Suppressor macrophage (primary cell): Measurements from ENCODE around the gene KAZALD1.

Experiments used
- DNase-seq, 4 experiments: peaks; one replicate each; pipeline ENCODE4 v3.0.0-alpha.2; 2020 to 2022

The KAZALD1 gene

DNA sequence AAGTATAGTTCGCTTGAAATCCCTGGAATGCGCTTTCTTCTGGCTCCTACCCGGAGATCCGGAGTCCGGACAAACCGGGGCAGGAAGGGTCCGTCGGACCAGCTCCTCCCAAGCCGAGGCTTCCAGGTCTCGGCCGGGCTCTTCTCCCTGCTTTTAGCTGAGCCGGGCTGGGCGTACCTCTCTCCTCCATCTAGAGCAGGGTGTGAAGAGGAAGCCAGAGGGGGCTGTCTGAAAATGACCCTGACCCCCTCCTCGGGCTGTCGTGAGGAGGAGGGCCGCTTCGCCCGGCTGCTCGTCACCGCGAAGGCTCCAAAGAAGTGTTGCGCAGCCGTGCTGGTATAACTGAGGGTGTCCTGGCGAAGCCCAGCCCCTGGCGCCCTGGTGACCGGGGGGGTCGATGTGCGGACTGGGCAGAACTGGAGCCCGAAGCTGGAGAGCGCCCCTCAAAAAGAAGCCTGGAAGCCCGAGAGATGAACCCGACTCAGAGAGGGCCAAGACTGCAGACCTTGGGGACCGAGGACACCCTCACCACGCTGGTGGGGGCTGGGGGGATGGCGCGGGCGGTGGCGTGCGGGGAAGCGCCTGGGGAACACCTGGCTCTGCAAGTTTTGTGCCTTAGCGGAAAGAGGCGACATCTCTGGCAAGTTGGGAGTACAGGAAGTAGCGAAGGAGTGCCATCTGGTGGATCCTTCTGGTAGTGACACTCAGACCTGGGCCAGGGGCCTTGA, 5.7 kb downstream of the KAZALD1 start:
- peak; percentile 82 to 89 (median 85) for DNase-seq

DNA sequence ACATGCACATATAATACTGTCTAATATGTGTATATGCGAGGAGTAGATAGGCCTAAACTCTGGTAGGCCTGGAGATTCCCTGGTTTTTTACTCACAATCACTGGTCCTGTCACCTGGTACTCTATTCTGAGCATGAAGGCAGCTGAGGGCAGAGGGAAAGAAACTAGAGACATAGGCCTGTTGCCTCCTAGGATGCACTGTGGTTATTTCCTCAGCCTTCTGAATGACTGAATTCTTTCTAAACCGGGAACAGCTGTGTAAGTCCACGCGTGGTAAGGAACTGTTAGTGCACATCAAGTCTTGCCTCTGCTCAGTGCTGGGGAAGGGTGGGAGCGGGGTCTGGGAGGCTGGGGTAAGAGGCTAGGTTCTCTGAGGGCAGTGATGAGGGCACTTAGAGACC, 7.7 kb downstream of the KAZALD1 start:
- DNase-seq, result peak in 1 of 4 experiments; percentile 13

DNA sequence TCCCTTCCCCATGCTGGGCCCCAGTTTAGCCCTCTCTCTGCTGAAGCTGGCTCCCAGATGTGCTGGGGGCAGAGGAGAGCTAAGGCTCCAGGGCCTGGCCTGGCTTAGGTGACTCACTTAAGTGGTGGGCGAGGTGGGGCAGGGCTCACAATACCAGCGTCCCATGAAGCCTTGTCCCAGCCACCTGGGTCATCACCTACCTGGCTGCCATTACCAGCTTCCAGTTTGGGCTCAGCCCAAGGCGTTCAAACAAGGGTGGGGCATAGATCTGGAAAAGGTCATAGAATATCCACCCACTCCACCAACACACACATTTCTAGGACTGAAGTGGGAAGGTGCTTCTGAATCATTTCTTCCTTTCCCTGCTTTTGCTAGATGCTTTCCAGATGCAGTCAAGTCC, 8.3 kb downstream of the KAZALD1 start:
- DNase-seq, result peak in 2 of 4 experiments; percentile 36 to 37

DNA sequence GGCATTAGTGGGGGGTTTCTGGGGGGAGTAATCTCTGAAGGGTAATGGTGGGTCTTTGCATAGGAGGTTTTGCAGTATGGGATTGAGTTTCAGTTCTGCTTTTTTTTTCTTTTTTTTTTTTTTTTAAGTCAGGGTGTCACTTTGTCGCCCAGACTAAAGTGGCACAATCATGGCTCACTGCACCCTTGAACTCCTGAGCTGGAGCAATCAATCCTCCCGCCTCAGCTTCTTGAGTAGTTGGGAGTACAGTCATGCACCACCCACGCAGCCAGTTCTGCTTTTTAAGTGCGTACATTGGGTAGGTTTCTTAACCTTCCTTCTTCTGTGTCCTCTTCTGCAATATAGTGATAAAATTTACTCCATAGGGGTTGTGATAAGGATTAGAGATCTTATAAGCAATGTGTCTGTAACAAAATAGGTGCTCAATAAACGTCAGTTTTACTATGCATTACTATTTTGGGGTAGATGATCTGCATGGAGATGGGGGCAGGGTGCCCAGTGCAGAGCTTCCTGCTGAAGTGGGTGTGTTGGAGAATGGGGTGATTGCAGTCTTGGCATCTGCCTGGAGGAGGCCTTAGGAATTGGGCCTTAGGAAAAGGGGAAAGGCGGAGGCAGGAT, 9.6 kb downstream of the KAZALD1 start:
- DNase-seq, result peak; percentile 97 to 100 (median 98)

DNA sequence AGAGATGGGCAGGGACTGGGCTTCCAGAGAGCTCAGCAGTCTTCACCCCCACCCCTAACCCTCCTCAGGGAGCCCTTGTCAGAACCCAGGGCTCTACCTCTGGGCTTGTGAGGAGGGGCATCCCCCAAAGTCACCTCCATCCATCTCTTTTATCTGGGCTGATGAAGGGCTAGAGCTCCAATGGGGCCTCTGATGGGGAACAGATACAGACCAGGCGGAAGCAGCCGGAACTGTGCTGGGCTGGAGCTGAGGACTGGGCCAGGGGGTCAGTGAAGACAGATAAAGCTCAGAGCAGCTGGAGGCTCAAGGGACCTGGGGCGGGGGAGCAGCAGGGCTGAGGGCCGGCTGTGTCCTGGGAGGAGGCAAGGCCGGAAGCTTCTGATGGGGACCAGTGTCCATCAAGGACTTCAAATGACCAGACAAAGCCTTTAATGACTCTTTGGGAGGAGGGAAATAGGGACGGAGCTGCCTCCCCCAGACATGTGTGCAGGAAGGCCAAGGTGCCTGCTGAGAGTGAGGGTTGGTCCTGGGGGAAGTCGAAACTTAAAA, 10.2 kb downstream of the KAZALD1 start:
- DNase-seq, result no peak

DNA sequence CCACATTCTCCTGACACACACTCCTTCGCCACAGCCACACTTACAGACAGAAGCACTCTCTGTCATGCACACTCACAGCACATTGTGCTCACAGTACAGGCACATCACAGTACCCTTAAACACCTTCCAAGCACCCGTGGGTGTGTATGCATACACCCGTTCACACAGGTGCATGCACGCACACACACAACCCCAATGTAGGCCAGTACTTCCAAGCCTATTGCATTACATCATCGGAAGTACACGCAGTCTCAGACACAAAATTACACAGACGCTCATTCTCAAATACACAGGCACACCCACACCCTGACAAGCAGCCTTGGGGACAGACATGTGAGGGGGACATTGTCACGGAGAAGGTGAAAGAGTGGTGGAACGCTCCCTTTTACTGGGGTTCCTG, 11.1 kb downstream of the KAZALD1 start:
- no peak for DNase-seq

DNA sequence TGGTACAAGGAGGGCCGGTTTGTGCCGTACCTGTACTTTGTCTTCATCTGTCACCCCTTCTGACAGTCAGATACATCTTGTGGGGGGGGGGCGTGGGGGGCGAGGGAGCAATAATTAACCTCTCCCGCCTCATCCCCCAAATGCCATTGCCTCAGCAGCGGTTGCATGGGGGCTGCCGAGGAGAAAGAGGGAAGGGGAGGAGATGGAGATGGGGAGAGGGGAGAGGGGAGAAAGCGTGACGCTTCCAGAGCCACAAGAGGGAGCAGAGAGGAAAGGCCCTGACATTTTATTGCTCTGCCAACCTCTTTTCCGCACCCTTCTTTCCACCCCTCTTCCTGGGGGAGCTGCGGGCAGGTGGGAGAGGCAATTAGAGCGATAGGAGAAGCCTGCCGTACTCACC, 11.8 kb downstream of the KAZALD1 start:
- no peak for DNase-seq

DNA sequence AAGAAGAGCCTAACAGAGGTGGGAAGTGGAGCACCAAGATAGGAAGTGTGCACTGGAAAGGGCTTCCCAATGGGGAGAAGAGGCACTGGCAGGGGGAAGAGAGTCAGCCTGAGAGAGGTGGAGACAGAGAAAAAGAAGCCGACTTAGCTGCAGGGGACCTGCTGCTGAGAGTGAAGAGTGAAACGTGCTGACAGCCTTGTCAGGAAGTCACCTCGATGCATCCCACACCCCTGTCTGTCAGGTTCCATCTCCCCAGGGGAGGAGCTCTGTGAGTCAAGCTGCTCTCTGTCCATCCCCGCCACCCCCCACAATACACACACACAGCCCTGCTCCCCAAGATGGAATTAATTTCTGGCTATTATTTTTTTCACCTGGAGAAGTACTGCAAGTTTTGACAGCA, 14.0 kb downstream of the KAZALD1 start:
- DNase-seq, result no peak

DNA sequence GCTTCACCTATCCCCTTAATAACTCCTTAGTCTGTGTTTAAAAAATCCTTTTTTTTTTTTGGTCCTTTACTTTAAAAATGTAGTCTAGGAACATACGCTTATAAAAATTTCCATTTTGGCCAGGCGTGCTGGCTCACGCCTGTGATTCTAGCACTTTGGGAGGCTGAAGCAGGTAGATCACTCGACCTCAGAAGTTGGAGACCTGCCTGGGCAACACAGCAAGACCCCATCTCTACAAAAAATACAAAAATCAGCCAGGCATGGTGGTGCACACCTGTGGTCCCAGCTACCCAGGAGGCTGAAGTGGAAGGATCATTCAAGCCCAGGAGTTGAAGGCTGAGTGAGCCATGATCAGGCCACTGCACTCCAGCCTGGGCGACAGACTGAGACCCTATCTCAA, 14.8 kb downstream of the KAZALD1 start:
- no peak for DNase-seq

DNA sequence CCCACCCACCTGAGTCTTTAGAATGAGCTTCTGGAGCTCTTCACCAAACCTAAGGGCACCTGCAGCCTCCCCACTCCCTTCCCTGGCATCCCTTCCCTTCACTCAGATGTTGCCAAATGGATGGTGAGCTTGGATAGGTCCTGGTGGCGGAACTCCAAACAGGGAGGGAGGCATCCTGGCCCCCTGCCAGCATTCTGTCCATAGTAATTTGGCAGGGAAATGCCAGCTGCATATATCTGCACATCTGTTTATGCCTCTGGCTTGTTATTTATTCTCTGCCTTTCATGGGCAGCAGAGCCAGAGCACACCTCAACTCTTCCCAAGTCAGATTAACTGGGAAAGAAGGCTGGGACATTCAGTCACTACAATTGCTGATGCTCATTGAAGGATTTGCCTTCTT, 18.1 kb downstream of the KAZALD1 start:
- no peak for DNase-seq

DNA sequence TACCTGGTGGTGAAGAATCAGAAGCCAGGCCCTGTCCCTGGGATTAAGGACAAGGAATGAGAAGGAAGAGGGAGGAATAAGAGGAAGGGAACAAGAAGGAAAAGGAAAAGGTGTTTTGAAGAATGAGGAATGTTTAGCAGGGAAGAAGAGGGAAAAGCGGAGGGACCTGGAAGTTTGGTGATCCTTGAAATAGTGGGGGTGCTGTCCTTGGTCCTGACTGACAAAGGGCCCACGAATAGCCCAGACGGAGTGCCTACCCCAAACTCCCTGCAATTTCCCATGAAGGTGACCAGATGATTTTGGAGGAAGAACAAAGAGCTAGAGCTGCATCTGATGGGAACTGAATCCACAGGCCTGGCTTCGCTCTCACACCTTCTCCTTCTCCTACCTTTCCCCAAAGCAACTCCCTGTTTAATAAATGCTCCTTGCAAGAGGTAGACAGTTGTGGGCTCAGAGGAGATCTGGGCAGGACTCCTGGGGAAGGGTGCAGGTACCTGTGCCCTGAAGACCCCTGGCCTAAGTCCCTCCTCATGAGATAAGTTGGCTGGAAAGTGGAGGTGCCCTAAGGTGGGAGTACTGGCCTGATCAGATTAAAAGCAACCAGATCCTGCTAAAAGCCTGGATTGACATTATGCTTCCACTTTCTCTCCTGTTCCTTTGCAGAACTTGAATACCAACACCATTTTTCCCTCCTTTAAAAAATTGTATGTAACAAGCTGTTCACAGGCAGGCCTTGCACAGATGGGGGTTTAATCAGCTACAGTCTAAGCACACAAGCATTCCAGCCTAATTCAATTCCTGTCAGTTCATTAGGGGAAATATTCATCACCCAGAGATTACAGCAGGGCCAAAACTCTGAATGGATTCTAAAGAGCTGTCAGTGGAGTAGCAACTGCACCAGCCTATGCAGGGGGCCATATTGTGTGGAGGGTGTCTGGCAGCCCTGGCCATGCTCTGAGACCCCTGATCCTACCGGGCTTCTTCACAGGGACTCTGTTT, 19.4 kb downstream of the KAZALD1 start:
- DNase-seq, result peak in 3 of 4 experiments; percentile 14 to 51 (median 41)

DNA sequence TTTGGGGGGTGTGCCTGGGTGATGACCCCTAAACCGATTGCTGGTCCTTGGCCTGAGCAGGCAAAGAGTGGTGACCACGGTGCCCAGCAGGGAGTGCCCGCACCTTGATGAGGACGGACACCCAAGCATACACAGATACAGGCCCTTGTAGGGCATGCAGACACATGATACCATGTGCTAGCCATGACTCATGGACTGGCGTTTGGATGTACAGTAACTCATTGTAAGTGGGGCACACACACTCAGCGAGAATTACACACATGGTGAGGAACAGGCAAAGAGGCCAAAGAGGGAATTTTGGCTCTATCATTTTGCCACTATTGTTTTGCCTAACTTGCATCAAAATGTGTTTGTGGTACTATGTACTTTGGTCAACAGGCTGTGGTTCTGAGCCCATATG, 24.1 kb downstream of the KAZALD1 start:
- DNase-seq, result no peak

DNA sequence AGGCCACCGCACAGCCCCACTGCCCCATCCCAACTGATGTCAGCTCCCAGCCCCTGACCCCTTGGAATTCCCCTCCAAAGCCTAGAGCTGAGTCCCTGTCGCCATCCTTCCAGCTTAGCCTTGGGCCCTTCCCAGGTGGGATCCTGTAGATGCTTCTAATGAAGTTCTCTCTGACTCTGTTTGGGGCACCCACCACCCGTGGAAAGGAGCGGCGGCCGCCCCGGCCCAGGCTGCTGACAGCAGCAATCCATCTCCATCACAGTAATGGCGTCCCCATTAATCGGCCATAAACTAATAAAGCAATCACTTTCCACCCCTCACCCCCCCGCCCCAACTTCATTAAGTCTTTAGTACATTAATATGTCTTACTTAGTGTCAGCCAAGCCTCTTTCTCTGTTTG, 25.6 kb downstream of the KAZALD1 start:
- DNase-seq, result no peak

DNA sequence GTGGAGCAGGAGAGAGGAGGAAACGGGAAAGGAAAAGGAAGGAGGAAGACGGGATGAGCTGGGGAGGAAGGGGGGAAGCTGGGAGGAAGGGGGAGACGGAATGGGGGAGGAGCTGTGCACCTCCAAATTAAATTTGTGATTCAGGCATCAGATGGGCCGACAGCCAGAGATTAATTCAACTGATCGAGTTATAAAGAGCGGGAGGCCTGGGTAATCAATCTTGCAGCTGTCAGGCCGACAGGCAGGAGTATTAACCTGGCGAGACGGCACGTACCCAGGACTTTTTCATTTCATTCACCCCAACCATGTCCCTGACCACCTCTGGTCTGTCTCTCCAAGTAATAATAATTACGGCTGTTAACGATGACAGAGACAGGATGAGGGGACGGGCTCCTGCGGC, 26.2 kb downstream of the KAZALD1 start:
- no peak for DNase-seq

DNA sequence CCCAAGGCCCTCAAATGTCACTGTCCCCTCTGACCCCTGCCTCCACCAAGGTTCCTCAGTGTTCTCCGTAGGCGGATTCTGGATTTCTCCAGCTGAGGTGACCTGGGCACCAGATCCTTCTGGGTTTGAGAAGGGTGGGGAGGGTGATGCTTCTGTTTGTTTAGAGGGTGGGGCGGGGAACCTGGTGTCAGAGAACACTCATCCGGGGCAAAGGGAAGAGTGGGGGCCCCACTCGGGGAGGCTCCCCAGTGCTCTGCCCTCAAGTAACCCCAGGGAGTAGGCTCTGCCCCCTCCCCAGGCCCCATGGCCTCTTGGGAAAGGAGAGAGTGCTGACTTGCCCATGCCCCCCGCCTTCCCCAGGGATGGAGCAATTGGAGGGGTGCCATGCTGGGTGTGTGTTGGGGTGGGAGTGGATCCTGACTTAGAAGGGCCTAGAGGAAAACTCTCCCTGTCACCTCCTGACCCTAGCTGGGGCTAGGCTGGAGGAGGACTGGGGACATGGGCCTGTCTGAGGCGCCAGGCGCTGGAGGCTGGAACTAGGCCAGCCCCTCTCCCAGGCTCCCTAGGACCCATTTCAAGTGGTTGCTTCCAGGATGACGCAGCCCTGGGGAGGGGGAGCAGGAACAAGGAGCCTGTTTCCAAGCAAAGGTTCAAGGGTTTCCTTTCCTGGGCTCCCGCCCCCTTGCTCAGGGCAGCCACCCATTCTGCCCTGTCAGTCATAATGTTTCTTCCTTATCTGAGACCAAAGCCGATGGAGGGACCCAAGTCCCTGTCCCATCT, 27.9 kb downstream of the KAZALD1 start:
- DNase-seq, result no peak

DNA sequence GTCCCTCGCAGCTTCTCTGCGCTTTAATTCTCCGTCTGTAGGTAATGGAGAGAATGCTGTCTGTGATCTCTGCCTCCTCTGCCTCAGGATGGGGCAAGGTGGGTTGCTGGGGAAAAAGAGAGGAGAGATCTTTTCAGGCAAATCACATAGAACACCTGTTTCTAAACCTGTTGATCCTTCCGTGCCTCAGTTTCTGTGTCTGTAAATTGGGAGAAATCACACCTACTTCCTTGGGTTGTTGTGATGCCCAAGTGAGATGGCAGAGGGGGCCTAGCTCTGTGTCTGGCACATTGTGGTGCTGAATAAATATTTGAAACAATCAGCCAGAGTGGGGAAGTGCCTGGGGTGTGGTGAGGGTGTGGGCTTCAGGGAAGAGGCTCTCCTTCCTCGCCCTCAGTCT, 28.8 kb downstream of the KAZALD1 start:
- DNase-seq, result no peak

DNA sequence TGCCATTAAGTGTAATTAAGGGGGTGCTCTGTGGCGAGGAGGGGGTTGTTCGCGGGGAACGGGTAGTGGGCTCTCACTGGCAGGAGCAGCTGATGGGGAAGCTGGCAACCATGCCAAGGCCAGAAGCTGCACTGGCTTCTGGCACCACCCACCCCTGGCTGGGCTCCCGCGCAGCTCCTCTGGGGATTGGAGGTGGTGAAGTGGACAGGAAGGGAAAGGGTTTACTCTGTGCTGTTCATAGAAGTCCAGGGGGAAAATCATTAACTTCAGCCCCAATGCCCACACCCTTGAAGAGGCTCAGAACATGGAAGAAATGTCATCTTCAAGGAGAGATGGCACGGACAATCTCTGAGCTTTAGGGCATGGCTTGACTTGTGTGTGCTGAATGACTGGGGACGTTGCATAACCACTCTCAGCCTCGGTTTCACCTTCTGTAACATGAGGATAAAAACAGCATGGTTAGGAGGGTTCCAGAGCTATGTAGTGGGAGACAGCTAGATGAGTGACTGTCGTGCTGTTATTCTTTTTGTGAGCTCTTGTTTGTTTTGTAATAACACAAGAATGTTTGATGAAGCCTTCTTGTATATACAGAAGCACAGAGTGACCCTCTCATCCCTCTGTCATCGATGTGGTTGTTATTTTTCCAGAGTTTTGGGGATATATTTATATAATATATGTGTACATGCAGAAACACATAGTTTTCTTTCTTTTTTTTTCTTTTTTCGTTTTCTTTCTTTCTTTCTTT, 29.9 kb downstream of the KAZALD1 start:
- DNase-seq, result no peak

DNA sequence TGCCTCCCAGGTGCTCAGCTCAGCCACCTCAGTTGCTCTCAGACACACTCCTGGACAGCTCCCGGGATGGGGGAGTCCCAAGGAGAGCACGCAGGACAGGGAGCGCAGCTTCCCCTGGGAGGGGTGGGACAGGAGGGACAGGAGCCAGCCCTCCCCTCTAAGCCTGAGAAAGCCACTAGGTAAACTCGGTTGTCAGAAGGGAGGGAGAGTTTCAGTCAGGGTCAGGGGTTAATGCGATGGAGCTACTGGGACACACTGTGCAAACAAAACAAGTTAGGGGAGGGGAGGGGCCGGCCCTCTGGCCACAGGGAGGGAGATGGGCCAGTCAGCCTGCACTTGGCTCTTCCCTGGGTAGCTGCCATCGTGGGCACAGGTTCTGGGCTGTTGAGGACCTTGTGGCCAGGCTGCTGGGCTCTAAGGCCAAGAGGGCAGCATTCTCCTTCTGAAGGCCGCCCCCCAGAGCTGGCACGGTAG, 31.1 kb downstream of the KAZALD1 start:
- no peak for DNase-seq

DNA sequence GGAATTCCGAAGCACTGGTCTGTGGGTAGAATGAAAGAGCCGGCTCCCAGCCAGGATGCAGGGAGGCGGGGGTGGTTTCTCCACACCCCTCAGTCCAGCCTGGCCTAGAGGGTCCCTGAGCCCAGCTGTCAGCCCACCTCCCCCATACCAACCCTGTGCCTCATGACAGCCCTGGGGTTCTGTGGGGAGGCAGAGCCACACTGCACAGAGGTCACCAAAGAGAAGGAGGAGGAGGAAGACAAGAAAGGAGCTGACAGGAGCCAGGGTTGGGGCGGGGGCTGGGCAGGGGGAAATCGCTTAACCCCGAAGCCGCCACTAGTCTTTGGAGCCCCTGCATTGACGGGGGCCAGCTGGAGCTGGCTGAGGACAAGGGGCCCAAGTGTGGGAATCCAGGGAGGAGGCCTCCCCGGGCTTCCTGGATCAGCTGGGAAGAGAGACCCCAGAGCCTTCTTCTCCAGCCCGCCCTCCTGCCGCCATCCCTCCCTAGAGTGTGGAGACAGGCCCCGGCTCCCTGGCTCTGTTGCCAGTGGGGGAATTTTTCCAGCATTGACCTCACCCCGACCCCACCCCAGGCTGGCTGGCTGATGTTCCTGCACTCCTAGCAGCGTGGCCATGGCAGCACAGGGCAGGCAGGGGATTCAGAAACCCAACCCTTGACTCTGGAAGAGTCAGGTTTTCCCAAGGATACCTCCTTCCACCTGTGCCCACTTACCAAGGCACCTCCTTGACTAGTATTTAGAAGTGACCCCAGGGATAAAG, 32.5 kb downstream of the KAZALD1 start:
- no peak for DNase-seq

DNA sequence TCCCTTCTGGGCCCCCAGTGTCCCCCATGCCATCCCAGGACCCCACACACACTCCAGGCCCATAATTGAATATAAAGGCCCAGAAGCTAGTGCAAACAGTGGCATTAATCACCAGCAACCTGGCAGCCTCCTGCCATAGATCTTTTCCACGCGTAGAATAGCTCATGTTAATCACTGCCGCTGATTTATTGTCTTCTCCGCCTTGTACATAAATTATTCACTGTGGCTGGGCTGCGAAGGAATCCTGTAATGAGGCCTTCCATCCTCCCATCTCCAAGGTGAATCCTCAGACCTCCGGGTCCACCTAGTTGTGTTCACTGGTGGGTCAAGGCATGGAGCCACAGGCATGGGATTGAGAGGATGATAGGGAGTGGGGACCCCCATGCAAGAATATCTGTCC, 33.2 kb downstream of the KAZALD1 start:
- no peak for DNase-seq
